Astrocyte of the cerebellum (primary cell): ENCODE data around the gene PSD.
A peak's percentile ranks its signal among the peaks of the same experiment; 100 is the strongest.

Experiments used
- DNase-seq: peaks from one replicate; pipeline ENCODE4 v3.0.0-alpha.2; 2011; ENCODE audit warnings: low read depth
- H3K4me3 ChIP-seq: 2 replicates; pipeline ENCODE4 v1.5.1; 2011; ENCODE audit warnings: mild to moderate bottlenecking, low read depth, low read length, moderate library complexity
- CTCF ChIP-seq: IDR thresholded peaks from 2 replicates; pipeline ENCODE4 v1.5.1; 2012; ENCODE audit warnings: low read length, low read depth, moderate library complexity, mild to moderate bottlenecking; ENCODE audit errors: missing control alignments
- in situ Hi-C: cut with HindIII; loops from 2 replicates; pipeline ENCODE4 v1.10.0; 2017; ENCODE audit warnings: low sequenced_read_pairs

The PSD gene

DNA sequence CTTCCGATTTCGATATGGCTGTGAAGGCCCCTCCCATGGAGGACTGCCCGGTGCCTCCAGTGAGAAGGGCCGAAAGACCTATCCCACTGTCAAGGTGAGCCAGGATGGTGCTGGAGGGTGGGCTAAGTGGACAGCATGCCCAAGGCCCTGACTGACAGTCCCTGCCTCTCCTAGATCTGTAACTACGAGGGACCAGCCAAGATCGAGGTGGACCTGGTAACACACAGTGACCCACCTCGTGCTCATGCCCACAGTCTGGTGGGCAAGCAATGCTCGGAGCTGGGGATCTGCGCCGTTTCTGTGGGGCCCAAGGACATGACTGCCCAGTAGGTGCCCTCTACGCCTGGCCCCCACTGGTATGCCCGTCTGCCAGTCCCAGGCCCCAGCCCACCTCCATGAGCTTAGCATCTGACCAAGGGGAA is 21.8 kb downstream of the PSD start:
- in situ Hi-C loops: no loop called here
- H3K4me3 ChIP-seq: no peak overlapping the region
- TF ChIP-seq CTCF: no peak

DNA sequence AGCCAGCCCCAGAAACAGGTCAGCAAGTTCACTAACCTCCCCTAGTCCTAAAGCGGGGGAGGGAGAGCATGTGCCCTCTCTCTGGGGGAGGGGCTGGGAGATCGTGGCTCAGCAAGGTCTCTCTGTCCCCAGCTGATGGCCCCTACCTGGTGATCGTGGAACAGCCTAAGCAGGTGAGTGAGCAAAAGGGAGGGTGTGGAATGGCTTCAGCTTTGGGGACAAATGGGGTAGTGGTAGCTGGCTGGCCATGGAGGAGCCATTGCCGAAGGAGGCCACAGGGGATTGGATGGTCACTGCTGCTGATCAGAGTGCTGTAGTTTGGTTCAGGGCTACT is 22.3 kb downstream of the PSD start:
- in situ Hi-C loops: no loop called here
- H3K4me3 ChIP-seq: peak overlapping the region; percentile 59
- TF ChIP-seq CTCF: no peak
- no peak for DNase-seq

More for the DNA sequence above, 21.8 kb downstream of the PSD start:
- no peak for DNase-seq

DNA sequence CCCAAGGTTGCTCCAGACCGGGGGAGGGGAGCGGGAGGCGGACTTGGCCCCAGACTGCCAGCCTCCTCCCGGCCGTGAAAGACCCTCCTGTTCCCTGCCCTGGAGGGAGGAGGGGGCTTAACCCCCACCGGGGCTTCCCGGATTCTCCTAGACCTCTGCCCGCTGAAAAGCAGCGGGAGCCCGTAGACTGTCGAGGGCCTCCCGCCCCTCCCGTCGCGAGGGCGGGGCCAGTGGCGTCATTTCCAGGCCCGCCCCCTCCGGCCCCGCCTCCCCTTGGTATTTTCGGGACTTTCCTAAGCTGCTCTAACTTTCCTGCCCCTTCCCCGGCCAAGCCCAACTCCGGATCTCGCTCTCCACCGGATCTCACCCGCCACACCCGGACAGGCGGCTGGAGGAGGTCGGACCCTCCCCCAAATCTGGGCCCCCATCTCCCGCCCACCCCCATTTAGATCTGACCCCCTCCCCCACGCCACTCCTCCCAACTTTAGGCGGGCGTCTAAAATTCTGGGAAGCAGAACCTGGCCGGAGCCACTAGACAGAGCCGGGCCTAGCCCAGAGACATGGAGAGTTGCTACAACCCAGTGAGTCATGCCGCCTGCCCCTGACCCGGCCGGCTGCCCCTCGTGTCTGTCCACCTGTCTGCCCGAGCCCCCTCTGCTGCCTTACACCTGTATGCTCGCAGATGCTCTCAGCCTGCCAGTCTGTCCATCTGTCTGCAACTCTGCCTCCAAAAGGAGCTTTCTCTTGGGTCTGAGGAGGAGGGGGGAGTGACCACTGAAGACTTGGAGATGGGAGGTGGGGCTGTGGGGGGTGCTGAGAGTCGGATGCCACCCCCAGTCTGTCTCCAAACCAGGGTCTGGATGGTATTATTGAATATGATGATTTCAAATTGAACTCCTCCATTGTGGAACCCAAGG is 22.9 kb downstream of the PSD start, which contains the start of gene NFKB2:
TSS of gene NFKB2 (plus strand) at position 306 of the 917 bp plus-strand sequence. CDS start at position 561, 255 bp downstream.
- peak; percentile 65 for DNase-seq
- no peak for TF ChIP-seq CTCF
- in situ Hi-C loops: no loop called here
- peak within 1 kb of the TSS; percentile 59 for H3K4me3 ChIP-seq

GRCh38 chr10:102394801-102395399 is 23.7 kb downstream of the PSD start:
- TF ChIP-seq CTCF: no peak
- in situ Hi-C loops: no loop called here
- DNase-seq: no peak
- H3K4me3 ChIP-seq: peak overlapping the region; percentile 59

GRCh38 chr10:102394079-102394800 is 24.3 kb downstream of the PSD start:
- peak; percentile 70 for DNase-seq
- TF ChIP-seq CTCF: no peak
- peak overlapping the region; percentile 59 for H3K4me3 ChIP-seq
- in situ Hi-C loops: no loop called here

- H3K4me3 ChIP-seq: peak overlapping the region; percentile 59
- TF ChIP-seq CTCF: peak; percentile 92
- DNase-seq: no peak
- in situ Hi-C loops: no loop called here
Measured at GRCh38 chr10:102393411-102394078, 25.0 kb downstream of the PSD start.
